Calu3 (cell line): ENCODE data around the gene USP37. TPM values are rescaled to one million over a fixed set of nuclear protein-coding genes. Genes with fewer than 3 reads are reported as not detected.

Experiments used
- BruUV-seq: library from RNA; stranded (reverse); fragments of 400-500 nt; replicated peaks from 2 replicates; lab custom pipeline; 2021; lab: Mats Ljungman, UMichigan
- CTCF ChIA-PET: fragments of 300-600 bp; sonication (Branson Sonifier 250); formaldehyde crosslinking; loops from one replicate; lab custom pipeline; 2022; ENCODE audit warnings: antibody characterized with exemption; lab: Charles Lee
- DNase-seq: peaks from one replicate; pipeline ENCODE4 v3.0.0; 2022
- H3K27ac Mint-ChIP-seq: one replicate; pipeline ENCODE4 v1.8.0; 2022; ENCODE audit warnings: mixed read lengths; ENCODE audit not compliant: unreplicated experiment
- H3K27me3 Mint-ChIP-seq: one replicate; pipeline ENCODE4 v1.8.0; 2022; ENCODE audit warnings: mixed read lengths; ENCODE audit not compliant: unreplicated experiment
- H3K36me3 Mint-ChIP-seq: one replicate; pipeline ENCODE4 v1.8.0; 2022; ENCODE audit warnings: mild to moderate bottlenecking, moderate library complexity, mixed read lengths; ENCODE audit not compliant: insufficient read depth, unreplicated experiment
- H3K4me1 Mint-ChIP-seq: one replicate; pipeline ENCODE4 v1.8.0; 2022; ENCODE audit warnings: mild to moderate bottlenecking, low read depth, mixed read lengths; ENCODE audit not compliant: unreplicated experiment
- H3K4me3 Mint-ChIP-seq: one replicate; pipeline ENCODE4 v1.8.0; 2022; ENCODE audit warnings: mild to moderate bottlenecking, low read depth, moderate library complexity, mixed read lengths; ENCODE audit not compliant: unreplicated experiment
- H3K9me3 Mint-ChIP-seq: one replicate; pipeline ENCODE4 v1.8.0; 2022; ENCODE audit warnings: low read depth, mixed read lengths; ENCODE audit not compliant: unreplicated experiment
- CTCF ChIP-seq: fragments of 200-600 bp; IDR thresholded peaks from one replicate; pipeline ENCODE4 v1.8.0; 2022; ENCODE audit warnings: antibody characterized with exemption; ENCODE audit not compliant: unreplicated experiment
- intact Hi-C: fragments of 100-400 bp; cut with micrococcal nuclease; formaldehyde crosslinking; loops from one replicate; pipeline ENCODE4 v1.10.0; 2022; ENCODE audit not compliant: unreplicated experiment
- total RNA-seq: library from RNA; stranded (reverse); gene quantifications from 2 replicates; pipeline ENCODE4 v1.2.3, GENCODE V29; 2022

The USP37 gene
- total RNA-seq, 1 experiment from 2014 or later = 27.5 TPM

GRCh38 chr2:218431878-218432277 is 136.3 kb downstream of the USP37 start:
- no peaks in the 10 kb centered on the region for H3K36me3 Mint-ChIP-seq

GRCh38 chr2:218430721-218431120 is 137.4 kb downstream of the USP37 start:
- intact Hi-C loops = no loop called here
- BruUV-seq = no TSS peak
- TF ChIP-seq CTCF = no peak
- no peaks in the 10 kb centered on the region for H3K27me3 Mint-ChIP-seq
- H3K36me3 Mint-ChIP-seq = no peaks in the 10 kb centered on the region
- H3K4me1 Mint-ChIP-seq = no peaks in the 10 kb centered on the region
- H3K9me3 Mint-ChIP-seq = no peaks in the 10 kb centered on the region
- no peak for DNase-seq
- CTCF ChIA-PET = interaction anchor here (1.0 kb wide), 1 partner anchor 200 kb away, joined by 3 read pairs; no protein-coding TSS in a partner anchor
- H3K4me3 Mint-ChIP-seq = no peak overlapping the region
- no peak overlapping the region for H3K27ac Mint-ChIP-seq

More at GRCh38 chr2:218431878-218432277, 136.3 kb downstream of the USP37 start:
- no peak overlapping the region for H3K4me3 Mint-ChIP-seq
- DNase-seq = no peak
- no peaks in the 10 kb centered on the region for H3K4me1 Mint-ChIP-seq
- no TSS peak for BruUV-seq
- TF ChIP-seq CTCF = no peak
- H3K9me3 Mint-ChIP-seq = no peaks in the 10 kb centered on the region
- intact Hi-C loops = no loop called here
- CTCF ChIA-PET = interaction anchor here (0.6 kb wide), 1 partner anchor 117 kb away, joined by 3 read pairs; no protein-coding TSS in a partner anchor
- H3K27me3 Mint-ChIP-seq = no peaks in the 10 kb centered on the region
- no peak overlapping the region for H3K27ac Mint-ChIP-seq

GRCh38 chr2:218429911-218430692 is 138.0 kb downstream of the USP37 start:
- H3K36me3 Mint-ChIP-seq = no peaks in the 10 kb centered on the region
- H3K27ac Mint-ChIP-seq = no peak overlapping the region
- intact Hi-C loops = no loop called here
- H3K4me3 Mint-ChIP-seq = no peak overlapping the region
- no peaks in the 10 kb centered on the region for H3K4me1 Mint-ChIP-seq
- CTCF ChIA-PET = no interaction called here
- no peak for TF ChIP-seq CTCF
- H3K27me3 Mint-ChIP-seq = no peaks in the 10 kb centered on the region
- BruUV-seq = no TSS peak
- no peak for DNase-seq
- H3K9me3 Mint-ChIP-seq = no peaks in the 10 kb centered on the region

- Mint-ChIP-seq H3K27me3 (no peaks in the 10 kb centered on the region), H3K4me3 (no peak overlapping the region), H3K9me3 (no peaks in the 10 kb centered on the region), H3K27ac (no peak overlapping the region), H3K36me3 (no peaks in the 10 kb centered on the region), H3K4me1 (no peaks in the 10 kb centered on the region)
- CTCF ChIA-PET = interaction anchor here (0.6 kb wide), 1 partner anchor 184 kb away, joined by 4 read pairs; no protein-coding TSS in a partner anchor
- TF ChIP-seq CTCF = no peak
- DNase-seq = no peak
- no TSS peak for BruUV-seq
- intact Hi-C loops = no loop called here
Measured at GRCh38 chr2:218428846-218429558, 139.1 kb downstream of the USP37 start.
